ENCODE data around the gene USH1G.

USH1G gene

DNA sequence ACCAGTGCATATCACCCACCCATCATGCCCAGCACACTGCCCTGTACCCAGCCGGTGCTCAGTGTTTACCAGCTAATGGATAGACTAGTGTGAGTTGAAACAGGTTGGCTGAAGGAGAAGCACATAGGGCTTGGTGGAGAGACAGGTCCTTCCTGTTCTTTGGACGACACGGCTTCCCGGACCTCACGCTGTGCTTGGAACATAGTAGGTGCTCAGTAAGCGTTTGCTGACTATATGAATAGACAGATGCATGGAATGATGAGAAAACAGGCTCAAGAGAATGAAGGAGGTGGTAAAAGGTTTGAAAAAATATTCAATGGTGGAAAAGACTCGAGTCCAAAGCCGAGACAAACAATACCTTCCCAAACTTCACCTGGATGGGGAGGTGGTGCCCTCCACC is 22.8 kb downstream of the USH1G start:
- DNase-seq = no peak

DNA sequence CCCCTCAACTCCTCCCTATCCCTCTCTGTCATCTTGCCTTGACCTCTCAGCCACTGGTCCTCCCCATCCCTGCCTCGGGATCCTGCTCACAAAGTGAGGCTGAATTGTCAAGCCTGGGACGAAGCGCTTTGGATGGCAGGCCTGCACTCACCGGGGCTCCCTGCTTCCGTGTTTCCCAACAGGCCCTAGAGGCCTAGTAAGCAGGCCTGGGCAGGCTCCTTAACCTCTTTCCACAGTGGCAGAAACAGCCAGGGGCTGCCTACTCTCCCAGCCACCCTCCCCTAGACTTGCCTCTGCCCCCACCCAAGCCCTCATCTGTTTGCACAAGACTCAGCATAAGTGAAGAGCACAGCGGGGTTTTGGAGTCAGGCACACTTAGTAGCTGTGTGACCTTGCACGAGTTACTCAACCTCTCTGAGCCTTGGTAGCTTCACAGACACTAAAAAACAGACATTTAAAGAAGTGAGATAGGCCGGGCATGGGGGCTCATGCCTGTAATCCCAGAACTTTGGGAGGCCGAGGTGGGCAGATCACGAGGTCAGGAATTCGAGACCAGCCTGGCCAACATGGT is 24.6 kb downstream of the USH1G start:
- DNase-seq = no peak

DNA sequence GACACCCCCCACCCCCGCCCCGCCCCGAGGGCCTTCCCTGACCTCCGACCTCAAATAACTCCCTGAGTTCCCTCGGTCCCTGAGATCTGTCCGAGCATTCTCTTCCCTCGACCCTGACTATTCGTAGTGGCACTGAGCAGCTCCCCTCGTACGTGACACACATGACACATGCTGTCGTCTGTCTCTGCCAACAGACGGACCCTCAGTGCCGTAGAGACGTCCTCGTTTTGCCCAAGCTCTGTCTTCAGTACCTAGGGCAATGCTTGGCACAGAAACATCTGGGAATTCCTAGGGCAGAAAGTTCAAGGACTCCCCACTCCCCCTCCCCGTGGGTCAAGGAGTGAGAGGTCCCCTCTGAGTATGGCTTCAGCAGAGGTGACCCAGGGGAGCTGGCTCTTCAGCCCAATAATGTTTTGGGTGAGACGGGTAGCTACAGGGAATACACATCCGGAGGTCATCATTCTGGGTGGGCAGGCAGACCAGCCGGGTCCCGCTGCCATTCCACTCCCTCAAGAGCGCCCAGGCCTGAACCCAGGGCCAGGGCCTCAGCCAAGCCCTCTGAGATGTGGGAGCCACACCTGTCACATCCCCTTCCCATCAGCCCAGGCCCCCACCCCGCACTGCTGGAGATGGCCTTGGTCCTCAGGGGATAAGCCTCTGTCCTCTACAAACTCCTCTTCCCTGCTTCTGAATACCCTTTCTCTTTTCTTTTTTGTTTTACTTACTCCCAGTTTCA is 29.0 kb downstream of the USH1G start:
- no peak for DNase-seq

DNA sequence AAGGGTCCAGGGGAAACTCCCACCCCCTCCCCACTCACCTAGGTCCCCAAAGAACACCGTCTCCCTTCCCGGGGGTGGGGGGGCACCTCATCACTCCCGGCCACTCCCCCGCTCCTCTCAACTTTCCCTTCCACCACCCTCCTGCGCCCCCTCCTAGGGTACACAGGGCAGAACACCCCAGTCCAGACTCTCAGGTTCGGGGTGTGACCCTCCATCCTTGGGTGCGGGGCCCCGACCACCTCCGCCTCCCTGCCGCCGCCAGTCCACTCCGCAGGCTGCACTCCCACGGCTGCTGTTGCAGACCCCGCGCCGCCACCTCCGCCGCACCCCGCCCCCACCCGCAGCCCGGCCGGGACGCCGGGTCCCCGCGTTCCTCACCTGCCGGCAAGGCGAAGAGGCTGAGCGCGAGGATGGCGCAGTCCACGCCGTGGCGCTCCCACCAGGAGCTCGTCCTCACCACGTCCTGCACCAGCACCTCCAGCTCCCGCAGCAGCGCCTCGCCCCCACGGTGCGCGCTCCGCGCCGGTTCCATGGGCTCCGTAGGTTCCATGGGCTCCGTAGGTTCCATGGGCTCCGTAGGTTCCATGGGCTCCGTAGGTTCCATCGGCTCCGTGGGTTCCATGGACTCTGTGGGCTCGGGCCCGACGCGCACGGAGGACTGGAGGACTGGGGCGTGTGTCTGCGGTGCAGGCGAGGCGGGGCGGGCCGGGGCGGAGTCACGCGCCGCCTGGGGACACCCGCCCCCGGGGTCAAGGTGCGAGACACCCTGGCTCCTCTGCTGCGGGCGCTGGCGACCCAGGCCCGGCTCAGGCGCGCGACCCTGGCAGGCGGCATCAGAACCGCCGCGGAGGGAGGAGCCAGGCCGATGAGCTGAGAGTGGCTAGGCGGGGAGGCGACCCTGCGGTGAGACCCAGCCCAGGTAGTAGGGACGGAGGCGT is 29.8 kb downstream of the USH1G start, which contains the start of gene FADS6:
Gene FADS6, minus strand, starts transcription at position 660 of the 938 bp plus-strand sequence. Its CDS starts 38 bp downstream, at position 622.
- DNase-seq = no peak

DNA sequence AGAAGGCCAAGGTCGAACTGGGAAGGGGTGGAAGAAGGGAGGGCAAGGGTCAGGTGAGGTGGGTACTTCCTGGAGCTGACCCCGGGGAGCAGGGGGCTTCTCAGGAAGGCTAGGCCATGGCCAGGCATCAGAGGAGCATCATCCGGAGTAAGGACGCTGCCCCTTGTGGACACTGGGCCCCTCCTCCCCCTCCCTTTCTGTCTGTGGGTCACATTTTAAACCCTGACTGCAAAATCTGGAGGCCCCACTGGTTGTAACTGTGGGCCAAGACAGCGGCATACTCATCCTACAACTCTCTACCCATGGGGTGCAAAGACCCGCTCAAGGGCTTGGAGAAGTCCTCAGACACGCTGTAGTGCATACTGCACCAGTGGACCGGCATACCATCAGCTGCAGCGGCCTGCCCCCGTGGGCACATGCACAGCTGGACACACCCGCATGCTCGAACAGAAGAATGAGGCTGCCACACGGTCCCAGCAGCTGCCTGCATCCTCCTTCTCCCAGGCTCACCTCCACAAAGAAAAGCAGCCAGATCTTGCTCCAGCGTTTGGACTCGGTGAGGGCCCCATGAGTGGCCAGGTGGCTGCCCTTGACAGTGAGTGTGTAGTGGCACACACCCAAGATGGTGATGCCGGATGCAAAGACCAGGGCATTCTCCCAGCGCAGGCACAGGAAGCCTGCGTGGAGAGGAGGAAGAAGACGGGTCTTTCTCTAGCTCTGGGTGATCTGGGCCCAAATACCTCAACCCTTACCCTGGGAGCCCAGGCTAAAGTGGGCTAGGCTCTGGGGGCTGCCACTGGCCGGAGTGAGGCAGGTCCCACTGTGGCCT is 30.8 kb downstream of the USH1G start:
- no peak for DNase-seq

DNA sequence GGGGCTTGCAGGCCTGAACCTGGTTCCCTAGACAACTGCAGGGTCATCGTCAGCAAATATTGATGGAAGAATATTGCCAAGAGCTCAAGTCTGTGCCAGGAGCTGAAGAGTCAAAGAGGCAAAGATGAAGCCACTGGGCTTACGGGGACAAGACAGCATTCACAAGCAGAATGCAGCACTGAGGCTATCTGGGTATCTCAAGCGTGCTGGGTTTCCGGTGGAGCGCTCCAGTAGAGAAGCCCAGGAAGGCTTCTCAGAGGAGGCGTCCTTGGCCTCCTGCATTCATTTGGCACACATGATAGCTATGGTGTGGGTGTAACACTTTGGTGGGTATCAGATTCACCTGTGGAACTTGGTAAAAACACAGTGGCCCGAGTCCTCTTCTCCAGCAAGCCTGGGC is 32.5 kb downstream of the USH1G start:
- no peak for DNase-seq

DNA sequence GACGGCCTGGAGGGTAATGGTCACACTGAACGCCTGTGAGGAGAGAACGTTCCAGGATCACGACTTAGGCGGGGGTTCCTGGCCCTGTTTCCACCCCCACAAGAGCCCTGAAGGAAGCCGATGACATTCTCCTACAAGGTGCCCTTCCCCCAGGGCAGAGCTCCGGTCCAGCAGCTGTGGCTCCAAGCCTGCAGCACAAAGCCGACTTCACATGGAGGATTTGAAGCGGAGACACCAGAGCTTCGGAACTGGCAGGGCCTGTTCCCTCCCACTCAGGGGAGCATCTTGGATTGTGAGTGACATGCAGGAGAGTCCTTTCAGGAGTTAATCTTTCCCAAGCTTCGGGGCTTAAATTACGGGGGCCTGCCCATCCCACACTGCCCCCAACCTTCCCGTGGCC is 34.6 kb downstream of the USH1G start:
- no peak for DNase-seq

DNA sequence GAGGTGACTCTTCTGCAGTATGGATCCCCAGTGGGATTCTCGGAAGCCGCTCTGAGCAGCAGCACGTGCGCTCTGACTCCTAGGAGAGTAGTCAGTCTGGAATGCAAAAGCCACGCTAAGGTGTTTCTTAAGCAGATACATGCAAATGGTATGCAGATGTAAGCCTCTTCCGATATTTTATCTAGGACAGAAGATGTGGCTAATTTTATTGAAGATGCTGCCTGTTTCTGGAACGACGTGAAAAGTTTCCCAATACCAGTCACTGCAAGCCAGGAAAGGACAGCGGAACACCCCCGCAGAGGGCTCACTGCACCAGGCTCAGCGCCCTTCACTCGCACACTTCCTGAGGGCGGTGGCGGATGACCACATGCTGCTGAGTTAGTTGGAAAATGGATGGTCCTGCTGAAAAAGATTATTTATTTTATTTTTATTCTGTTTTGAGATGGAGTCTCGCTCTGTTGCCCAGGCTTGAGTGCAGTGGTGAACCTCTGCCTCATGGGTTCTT is 39.8 kb downstream of the USH1G start:
- DNase-seq = no peak

DNA sequence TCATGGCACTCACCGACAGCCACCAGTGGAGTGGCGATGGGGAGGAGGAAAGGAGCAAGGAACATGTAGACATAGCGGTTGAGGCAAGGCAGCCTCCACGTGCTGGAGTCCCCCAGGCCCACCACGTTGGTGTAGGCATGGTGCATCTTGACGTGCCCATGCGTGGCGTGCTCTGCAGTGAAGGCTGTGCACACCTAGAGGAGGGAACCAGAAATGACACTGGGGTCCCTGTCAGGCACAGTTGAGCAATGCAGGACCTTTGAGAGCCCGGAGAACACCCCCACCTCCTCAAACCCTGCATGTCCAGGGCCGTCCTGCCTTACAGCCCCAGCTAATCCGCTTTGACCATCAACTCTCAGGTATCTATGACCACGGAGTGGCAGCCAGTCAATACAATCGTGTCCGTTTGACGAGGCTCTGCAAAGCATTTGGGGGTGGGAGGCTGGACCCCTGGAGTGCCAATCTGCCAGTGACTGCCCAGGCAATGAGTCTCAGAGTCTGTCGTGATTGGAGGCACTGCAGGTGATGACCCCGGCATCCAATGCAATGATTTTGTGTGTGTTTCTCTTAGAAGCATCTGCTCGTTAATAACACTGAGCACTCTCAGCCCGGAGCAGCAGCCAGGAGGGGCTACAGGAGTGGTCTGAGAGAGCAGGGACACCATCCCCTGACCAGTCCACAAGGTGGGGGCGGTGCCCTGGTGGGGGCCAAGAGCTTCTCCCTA is 40.4 kb downstream of the USH1G start:
- no peak for DNase-seq

DNA sequence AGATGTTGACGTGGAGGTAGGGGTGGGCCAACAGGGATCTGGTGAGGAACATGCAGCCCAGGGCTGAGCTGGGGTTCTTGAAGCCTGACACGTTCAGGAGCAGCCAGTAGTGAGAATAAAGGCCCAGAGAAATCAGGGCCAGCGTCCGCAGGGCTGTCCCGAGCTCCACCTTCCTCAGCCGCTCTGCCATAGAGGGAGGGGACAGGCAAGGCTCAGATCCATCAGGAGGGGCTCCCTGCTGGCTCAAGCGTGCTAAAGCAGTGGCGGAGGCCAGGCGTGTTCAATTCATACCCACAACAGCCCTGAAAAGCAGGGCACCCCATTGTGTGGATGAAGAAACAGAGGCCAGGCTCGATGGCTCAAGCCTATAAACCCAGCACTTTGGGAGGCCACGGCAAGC is 42.0 kb downstream of the USH1G start:
- DNase-seq = no peak

DNA sequence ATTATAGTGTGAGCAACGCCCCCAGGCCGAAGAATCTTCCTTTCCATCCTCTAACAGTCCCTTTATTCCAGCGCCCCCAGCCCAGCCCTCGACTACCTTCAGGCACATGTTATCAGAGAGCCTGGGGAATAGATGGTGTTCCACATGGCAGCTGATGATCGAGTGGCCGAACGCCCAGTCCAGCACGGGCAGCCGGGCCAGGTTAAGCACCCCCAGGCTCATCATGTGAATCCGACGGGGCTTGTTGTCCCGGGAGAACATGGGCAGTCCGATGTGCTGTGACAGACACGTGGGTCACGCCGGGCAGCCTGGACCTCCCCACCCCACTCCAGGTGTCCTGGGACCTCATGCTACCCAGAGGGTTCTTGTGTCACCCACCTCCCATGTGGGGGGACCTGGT is 43.7 kb downstream of the USH1G start:
- DNase-seq = no peak

DNA sequence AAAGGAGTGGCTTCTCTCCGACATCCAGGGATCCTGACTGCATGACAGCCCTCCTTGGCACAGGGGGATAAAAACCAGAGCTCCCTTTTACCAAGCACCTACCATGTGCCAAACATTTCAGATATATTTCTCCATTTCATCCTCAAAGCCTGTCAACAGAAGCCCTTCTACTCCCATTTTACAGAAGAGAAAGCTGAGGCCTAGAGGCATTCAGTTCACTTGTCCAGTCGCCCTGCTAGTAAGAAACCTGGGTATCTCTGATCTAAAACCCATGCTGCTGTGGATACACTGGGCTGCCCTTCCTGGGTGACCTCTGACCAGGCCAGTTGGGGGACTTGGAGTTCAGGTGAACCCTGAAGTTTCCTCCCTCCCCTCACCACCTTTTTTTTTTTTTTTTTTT is 44.4 kb downstream of the USH1G start:
- no peak for DNase-seq

DNA sequence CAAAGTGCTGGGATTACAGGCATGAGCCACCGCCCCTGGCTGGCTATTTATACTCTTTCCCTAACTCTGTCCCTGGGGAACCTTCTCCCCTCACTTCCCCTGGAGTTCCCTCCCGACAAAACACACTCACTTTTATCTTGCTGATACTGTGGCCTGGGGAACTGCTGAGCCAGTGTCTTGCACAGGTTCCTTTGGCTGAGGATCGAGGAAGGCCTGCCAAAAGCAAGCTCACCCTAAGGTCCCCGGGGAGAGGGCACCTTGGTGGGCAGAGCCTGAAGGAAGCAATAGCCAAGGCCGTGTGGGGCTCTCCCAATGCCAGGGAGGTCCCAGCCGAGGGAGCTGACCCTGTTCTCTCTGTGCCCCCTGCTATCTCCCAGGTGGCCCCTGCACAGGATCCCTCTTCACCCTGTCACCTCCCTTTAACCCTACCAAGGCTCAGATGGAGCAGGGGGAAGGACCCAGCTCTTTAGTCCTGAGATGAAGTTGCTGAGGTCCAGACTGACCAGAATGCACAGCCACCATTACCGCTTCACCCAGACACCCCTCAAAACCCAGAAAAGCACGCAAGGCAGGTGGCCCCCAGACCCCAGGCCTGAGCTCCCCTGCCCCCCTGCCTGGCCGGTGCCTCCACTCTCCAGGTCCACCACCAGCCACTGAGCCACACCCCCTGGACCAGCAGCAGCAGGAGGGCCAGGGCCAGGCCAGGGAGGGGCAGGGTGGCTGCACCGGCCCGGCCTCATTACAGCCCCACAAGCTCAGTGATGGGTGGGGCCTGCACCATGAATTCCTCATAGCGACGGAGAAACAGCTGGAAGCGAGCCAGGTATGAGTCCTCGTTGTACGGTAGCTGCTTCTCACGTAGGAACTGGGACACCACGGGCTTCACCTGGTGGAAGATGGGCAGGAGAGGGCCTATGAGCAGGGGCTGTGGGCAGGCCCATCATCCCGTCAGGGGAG is 45.2 kb downstream of the USH1G start:
- no peak for DNase-seq

DNA sequence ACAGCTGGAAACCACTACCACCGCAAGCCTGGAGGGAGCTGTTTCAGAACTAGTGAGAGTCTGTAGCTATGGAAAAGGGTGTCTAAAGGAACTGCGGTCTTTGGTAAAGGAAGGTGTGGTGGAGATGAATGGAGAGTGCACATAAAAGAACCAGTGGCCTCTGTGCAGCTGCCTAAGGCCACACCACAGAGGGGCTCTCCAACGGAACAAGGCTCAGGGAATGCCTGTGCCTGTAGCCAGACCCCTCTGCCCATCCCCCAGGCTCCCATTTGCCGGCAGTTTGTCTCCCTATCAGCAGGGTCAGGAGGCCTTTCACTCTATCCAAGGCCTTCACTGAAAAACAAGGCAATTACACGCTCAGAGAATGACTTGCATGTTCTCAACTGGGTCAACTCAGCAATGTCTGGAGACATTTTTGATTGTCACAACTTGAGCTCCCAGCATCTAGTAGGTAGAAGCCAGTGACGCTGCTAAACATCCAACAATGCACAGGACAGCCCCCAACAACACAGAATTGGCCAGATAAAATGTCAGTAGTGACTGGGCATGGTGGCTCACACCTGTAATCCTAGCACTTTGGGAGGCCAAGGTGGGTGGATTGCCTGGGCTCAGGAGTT is 47.0 kb downstream of the USH1G start:
- DNase-seq = no peak

DNA sequence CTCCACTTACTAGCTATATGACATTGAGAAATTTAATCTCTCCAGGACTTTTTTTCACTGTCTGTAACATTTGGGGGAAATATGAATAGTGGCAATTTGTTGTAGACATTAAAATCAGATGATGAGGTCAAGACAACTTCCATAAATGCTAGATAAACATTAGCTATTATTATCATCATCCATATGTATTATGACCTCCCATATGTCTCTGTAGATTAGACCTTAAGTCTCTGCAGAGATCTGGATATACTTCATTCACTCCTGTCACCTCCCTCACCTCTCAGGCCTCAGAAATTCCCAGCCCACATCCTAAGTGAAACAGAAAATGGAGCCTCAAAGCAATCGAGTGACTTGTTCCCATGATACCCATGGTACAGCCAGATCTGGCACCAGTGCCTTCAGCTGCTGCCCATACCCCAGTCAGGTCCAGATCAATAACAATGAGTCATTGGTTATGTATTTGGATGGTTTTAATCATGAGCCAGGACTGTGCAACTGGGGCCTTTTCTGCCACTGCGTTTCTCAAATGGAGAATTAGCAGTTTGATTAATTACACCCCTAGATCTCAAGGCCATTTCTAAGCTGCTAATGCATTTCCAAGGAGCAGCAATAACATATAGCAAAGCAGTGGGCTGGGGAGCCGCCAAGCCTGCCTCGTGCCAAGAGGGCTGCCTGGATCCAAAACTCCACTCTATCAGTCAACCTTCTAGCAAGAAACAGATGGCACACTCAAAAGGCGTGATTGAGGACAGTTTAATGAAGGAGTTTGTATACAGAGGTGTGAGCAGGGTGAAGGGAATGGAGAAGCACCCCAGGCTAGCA is 47.7 kb downstream of the USH1G start:
- no peak for DNase-seq

DNA sequence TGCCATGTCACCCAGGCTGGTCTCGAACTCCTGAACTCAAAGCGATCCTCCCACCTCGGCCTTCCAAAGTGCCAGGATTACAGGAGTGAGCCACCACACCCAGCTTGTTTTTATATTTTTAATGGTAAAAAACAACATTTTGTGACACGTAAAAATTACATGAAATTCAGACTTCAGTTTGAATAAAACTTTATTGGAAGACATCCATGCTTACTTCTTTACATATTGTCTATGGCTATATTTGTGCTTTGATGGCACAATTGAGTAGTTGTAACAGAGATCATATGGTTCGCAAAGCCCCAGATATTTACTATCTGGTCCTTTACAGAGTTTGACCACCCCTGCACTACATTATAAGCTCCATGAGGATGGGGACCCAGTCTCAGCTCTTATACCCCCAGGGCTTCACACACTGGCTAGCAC is 48.4 kb downstream of the USH1G start:
- DNase-seq = no peak

DNA sequence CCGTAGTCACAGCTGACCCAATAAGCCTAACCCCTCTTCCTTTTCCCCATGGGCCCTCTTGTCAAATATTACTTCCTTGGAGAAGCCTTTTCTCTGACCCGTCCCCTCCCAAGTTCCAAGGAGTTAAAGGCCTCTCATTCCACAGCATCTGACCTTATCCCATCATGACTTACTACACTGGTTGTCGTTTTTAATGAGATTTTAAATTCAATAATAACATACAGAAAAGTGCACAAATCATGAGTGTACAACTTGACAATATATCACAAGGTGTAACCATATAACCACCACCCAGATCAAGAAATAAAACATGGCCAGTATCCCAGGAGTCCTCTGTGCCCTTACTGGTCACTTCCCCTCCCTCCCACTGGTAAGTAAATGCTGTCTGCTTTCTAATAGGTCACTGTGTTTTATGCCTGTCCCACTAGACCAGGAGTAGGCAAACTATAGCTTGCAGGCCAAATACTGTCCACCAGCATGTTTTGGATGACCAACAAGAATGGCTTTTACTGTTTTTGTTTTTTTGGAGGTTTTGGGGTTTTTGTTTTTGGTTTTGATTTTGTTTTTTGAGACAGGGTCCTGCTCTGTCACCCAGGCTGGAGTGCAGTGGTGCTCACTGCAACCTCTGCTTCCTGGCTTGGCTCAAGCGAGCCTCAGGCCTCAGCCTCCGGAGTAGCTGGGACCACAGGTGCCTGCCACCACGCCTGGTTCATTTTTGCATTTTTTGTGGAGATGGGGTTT is 49.0 kb downstream of the USH1G start:
- no peak for DNase-seq

Data from CD4-positive, alpha-beta T cell treated with Interleukin-15 for 1 hour (primary cell).